Hindlimb muscle (tissue), 1 donor: ENCODE measurements around the gene BSCL2. TPM values are rescaled to one million over a fixed set of nuclear protein-coding genes. Genes with fewer than 3 reads are reported as not detected.
"Not testable (repeated sequence)": the region's sequence is repeated elsewhere in the genome, so short reads cannot be mapped to it uniquely, and the experiment has no call there.

Source experiments
- DNase-seq: peaks from one replicate; pipeline ENCODE4 v3.0.0-alpha.2; 2013
- polyA plus RNA-seq: library from polyadenylated mRNA; unstranded; fragments of 120-200 nt; gene quantifications from one replicate; pipeline ENCODE4 v1.2.1, GENCODE V29; 2013; ENCODE audit not compliant: insufficient read length

The BSCL2 gene
- polyA plus RNA-seq, 1 donor = 20.8 TPM

DNA sequence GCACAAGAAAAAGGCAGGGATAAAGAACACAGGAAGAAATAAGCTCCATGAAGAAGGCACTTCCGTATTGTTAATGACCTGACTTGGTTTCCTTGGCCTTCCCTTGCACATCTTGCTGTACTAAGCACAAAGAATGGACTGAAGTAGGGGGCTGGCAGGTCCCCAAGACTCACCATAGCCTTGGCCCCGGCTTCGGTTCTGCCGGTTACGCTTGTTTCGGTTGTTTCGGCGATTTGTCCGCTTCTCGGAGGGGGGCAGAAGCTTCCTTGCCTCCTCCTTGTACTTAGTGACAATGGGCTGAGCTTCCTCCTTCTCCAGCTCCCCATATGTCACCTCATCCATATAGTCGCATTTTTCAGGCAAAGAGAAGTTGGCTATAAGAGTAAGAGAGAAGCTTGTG is 9.6 kb upstream of the BSCL2 start:
- no peak for DNase-seq

DNA sequence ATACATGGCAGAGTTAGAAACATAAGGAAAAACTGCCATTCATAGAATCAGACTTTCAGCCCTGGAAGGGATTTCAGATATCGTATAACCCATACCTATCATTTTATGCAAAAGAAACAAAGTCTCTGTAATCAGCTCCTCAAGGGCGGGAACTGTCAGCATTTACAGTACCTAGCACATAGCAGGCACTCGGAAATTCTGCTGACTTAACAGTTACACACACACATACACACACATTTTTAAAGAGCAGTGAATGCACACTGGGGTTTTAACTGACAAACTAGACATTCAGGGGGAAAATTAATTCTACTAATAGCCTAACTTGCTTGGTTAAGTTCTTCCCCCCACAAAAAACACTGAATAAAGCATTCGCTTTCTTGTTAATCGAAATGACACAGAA is 9.0 kb upstream of the BSCL2 start:
- no peak for DNase-seq

DNA sequence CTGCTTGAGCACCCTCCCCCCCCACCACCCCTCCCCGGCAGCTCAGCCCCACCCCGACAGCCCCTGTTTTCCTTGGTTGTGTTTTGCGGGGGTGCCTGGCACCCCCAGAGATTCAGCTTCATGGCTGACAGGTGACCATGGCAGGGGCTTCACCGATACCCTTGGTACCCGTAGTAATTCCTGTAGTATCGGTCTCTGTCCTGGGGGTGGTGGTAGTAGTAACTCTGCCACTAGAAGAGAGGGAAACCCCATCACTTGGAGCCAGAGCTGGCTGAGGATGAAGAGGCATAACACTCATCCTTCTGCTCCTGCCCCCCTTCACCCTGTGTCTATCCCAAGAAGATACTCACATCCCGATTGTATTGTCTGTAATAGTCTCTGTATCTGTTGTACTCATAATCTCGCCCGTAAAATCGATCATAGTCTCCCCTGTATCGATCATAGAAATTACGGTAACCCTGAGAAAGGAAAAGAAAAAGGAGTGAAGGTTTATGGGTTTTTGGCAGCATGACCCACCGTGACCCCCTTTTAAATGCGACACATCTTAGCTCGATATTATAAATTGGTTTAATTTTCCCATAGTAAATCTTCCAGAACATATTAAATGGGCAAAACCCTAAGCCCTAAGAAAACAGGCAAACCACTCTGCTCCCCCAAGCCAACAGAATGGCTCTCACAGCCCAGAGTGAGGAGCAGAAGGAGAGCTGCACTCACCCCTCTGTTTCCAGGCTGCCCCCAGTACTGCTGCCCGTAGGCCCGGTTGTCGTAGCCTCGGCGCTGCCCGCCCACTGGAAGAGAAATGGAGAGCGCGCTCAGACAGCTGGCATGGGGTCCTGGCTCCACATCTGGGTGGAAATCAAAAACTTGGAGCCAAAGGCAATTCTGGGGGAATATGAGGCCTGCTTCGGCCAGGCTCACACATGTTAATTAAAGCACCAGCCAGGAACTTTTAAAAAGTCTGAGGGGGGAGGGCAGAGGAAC is 8.2 kb upstream of the BSCL2 start:
- no peak for DNase-seq

DNA sequence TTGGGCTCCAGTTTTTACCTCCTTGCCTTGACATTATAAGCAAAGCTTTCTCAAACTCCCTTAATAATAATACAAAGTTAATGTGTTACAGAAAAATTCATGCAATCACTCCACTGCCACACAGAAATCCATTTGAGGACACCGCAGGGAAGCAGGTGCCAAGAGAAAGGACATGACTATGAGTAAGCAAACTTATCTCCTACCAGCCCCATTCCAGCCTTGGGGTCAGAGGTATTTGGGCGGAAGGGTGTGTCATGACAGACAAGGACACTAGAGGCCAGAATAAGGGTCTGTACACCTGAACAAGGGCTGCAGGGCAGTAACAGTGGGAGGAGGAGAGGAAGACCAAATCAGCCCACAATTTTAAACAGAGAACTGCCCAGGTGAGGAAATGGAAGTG is 6.1 kb upstream of the BSCL2 start:
- no peak for DNase-seq

DNA sequence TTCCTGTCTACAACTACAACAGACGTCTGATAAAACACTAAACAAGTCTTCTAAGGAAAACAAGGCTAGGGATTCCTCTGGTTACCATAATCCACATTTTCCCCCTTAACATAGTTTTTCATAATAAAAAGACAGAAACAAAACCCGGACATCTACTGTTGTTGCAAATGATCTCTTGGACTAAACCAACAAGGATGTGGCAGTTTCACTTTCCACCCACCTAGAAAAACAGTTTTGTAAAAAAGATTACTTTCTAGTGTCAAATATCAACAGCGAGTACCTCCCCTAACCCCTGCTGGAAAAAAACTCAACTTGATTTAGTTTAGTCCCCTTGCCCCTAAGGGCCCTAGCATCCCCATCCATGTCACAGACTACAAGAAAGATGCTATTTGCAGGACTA is 5.6 kb upstream of the BSCL2 start:
- no peak for DNase-seq

DNA sequence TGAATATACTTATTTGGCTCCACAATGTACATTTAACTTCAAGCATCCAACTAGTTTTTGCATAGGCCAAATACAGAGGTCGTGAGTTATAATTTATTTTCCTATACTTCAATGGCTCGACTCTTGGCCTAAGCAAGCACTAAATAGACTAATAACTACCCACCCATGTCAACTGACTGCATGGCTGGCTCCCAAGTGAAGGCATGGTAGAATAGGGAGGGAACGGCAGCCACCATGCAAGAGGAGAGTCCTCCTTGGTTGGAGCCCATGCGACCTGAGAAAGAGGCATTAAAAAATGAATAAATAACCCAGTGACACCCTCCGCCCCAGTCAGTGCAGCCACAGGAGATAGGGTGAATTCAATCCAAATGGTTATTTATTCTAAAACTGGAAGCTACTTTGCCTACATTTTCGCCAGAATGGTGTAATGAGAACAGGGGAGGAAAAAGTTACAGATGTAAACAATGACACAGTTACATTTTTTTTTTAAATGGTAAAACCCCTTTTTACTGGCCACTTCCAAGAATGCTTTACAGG is 5.1 kb upstream of the BSCL2 start:
- no peak for DNase-seq

DNA sequence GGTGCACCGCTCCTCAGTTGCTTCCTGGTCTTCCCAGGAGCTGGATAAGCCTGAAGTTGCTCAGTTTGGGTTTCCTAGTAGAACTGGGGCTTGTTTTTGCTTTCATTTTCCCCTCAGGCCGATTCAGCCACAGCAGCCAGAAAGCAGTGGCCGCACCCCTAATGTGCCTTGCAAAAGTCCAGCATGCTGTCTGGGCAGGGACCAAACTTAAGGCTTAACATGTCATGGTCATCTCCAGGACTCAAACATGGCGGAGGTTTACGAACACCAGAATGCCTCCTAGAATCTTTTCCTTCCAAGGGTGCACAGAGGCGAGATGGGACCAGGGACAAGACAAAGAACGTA is 2.7 kb upstream of the BSCL2 start:
- DNase-seq = no peak

DNA sequence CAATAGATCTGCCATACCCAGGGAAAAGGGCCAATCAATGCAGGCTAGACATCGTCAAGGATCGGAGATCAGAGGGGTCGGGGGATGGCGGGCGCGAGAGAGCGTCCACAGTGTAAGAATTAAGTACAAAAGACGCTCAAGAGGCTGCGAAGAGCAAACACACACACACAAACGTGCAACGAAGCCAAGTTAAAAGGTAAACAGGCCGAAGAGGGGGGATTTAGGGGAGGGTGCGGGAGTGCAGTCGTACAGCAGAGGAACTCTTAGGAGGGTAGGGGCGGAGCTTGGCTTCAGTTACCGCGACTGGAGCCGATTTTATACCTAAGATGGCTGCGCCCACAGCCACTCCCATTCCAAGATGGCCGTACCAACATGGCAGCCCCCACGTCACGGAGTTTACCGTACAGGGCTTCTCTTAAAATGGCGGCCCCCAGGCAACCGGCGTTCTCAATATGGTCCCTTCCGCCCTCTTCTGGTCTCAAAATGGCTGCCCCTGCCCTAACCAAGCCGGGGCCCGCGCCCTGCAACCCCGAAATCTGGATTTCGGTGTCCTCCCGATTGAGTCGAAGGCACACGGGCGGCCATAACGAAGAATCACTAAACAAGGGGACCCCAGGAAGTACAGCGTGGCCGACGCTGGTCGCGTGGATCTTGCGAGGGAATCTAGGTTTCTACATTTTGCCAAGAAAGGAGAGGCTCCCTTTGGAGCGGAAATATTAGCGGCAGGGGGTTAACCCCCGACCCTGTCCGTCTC is 2.2 kb upstream of the BSCL2 start:
- peak; percentile 98 for DNase-seq

DNA sequence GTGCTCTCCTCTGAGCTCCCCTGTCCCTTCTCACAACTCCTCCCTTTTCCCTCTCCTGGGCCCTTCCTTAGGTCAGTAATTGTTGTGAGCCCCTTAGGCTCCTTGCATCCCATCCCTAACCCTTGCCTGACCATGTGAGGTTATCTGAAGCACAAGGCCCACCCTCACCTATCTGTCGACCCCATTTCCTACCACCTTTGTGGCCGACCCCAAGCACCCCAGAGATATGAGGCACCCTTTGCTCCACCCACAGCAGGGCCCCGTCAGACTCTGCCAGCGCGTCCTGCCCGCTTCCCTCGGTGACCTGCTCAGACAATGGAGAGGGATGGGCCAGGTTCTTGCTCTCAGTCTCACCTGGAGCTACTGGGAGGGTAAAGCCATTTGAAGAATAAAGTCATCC is 1.6 kb upstream of the BSCL2 start:
- DNase-seq = no peak

DNA sequence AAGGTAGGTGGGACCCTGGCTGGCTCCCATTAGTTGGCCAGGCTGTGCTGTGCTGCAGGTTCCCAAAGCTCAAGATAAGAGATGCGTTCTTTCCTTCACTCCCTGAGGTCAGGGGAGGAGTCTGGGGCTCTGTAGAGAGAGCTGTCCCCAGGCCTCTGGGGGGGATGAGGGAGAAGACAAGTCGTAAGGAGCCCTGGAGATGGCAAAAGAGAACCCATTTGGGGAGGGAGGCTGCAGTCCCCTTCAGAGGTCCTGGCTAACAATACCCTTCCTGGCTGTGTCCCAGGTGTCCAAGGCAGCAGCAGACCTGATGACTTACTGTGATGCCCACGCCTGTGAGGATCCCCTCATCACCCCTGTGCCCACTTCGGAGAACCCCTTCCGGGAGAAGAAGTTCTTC is 1.2 kb upstream of the BSCL2 start:
- DNase-seq = no peak

DNA sequence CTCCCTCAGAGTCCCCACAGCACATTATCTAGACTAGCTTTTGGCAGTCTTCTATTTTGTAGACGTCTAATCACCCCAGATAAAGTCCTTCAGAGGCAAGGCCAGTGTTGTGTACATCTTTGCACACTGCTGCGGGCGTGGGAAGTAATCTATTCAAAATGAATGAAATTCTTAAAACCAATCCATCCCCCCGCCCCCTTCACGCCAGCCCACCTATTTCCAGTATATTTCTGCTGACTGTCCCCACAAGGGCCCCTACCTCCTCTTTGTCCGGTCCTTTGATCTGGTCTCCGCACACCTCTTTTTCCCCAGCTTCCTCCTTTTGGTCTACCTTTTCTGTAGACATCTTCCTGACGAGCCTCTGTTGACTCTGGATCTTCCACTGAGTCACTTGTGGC is 375 bp downstream of the BSCL2 start:
- no peak for DNase-seq

DNA sequence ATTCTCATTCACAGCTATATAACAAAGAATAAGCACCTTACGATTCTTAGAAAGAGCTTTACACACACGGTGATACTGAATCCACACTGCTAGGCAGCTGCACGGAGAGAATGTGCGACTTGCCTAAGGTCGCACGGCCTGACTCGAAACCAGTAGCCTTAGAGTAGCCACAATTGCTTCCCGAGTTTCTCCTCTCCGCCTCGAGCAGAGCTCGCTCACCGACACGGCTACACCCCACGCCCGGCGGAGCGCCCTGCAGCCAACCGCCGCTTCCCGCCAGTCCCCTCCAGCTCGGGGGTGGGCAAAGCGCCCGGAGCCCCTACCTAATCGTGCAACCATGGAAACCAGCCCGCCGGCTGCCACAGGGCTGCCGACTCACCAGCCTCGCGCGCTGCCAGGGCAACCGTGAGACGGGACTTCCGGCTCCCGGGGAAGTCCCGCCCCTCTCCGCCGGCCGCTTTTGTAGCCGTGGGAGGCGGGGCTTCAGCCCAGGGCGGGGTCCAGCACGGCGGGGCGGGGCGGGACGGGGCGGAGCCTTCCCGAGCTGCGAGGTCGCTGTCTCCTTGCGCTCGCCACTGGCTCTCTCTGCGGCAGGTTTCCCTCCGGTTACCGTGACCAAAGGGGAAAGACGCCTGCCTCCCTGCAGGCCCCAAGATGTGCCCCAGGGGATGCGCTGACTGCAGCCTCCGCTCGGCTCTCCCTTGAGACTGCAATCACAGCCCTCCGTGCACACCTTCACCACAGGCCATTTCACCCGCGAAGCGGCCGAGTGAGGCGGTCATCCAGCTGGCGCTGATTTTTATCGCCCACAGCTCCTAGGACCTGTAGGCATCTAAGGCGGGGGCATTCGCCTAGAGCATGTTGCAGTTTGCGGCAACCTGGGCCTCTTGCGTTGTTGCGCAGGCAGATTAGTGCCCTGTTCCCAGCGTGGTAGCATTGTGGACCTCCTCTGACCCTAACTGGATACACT is 1.1 kb downstream of the BSCL2 start:
- DNase-seq = peak; percentile 90

DNA sequence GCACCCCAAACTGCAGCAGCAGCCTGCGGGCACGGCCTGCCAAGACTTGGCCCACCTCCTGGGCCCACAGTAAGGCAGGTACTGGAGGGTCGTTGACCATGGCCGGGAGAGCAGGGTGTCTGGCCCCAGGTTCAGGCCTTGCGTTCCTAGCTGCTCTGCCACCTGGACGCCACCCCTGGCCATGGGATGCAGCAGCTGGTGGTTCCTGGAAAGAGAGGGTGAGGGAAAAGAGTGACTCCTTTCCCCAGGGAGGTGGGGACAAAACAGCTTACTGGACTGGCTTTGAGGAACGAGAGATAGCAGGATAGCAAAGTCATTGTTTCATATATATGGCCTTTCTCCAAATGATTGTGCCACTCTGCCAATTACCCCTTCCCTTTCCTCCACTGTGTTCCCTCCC is 1.8 kb downstream of the BSCL2 start:
- no peak for DNase-seq

DNA sequence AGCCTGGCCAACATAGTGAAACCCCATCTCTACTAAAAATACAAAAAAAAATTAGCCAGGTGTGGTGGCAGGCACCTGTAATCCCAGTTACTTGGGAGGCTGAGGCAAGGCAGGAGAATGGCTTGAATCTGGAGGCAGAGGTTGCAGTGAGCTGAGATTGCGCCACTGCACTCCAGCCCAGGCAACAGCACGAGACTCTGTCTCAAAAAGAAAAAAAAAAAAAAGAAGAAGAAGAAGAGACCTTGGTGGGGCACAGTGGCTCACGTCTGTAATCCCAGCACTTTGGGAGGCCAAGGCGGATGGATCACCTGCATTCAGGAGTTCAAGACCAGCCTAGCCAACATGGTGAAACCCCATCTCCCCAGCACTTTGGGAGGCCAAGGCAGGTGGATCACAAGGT is 3.3 kb downstream of the BSCL2 start:
- DNase-seq = not testable (repeated sequence)

DNA sequence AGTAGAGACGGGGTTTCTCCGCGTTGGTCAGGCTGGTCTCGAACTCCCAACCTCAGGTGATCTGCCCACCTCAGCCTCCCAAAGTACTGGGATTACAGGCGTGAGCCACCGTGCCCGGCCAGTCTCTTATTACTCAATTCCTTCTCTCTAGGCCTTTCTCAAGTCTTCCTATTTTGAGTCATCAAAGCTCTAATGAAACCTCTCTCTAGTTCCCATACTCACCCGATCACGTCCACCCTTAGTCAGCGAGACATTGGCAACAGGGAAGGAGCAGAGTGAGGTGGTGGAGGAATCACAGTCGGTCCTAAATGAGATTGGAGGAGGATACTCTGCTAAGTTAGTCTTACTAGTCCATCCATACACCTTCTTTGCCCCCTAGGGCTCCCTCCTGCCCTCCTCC is 5.0 kb downstream of the BSCL2 start:
- DNase-seq = no peak

DNA sequence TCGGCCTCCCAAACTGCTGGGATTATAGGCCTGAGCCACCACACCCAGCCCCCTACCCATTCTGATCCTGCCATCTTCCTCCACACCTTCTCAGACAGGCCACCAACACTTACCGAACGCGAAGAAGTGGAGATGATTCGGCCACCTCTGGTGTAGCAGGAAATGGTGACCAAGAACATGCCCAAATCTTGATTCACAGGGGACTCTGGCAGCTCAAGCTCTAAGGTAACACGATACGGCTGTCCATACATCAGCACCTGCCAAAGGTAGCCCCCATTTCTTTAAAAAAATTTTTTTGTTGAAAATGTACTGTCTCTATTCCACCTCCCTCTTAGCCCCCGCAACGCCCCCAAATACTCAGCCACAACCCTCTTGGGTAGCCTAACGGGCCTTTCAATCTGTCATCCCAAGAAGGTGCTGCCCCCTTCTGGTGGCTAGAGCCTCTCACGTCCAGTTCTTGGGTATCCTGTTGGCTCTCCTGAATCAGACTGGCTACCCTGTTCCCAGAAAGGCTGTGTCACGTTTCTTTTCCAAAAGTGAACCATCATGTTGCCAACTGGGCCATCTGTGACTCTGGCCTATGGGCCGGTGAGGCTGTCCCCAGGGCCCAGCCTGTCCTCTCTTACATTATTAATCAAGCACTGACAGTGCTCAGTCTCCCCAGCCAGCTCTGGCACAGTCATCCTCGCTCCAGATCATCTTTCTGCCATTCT is 12.6 kb downstream of the BSCL2 start:
- peak; percentile 80 for DNase-seq

DNA sequence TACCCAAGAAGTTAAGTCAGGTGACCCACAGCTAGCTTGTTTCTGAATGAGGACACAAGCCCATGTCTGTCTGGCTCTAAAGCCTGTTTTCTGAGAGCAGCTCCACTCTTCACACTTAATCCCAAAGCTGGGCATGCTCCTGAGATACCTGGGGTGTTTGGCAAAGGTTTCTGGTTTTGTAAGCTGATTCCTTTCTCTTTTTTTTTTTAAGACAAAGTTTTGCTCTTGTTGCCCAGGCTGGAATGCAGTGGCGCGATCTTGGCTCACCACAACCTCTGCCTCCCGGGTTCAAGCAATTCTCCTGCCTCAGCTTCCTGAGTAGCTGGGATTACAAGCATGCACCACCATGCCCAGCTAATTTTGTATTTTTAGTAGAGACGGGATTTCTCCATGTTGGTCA is 13.6 kb downstream of the BSCL2 start:
- not testable (repeated sequence) for DNase-seq

DNA sequence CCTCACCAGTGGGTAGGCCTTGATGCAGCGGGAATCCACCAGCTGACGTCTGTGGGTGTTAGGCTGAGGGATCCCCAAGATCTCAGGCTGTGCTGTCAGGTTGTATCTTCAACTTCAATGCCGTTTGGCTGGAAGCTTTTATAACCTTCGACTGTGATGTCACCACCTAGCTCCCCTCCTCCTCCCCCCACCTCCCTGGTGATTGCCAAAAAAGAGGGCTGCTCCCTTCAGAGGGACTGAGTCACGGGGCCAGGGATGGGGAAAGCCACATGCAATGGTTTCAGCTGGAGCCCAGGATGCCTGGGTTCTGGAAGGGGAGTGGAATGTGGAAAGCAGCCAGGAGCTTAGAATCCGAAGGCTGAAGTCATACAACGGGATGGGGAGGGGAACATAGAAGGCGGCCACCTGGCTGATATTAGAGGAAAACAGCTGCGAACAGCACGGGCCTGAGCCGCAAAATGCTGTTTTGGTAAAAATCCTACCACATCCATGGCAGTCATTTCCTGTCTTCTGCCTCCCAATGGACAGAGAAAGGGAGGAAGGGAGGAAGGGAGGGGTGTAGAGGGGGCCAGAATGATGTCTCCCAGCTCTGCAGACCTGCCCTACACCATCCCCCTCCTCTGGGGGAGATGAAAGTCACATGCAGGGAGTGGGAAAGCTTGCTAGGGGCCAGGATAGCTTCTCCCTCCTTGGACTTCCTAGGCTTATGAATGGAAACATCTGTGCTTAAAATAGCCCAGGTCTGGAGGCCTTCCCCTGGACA is 17.6 kb downstream of the BSCL2 start, which contains the start of gene LRRN4CL:
Gene LRRN4CL, minus strand, starts transcription at position 110 of the 763 bp plus-strand sequence. CDS start 1,022 bp downstream, outside the sequence.
- peak; percentile 89 for DNase-seq

DNA sequence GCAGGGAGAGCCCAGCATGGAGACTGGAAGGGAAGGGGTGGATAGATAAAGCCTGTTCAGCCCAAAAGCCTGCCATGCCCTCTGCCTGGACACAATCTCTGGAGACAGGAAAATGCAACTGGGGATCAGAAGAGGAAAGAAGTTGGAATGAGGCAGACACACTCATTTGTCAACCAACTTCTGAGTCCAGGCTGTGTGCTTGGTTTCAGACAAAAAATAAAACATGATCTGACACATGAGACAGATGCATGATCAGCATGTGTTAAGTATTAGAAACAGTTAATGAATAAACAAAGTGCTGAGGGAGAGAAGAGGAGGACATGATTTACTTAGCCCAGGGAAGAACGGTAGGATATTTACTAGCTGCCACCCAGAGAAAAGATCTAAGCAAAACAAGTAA is 18.7 kb downstream of the BSCL2 start:
- DNase-seq = no peak

DNA sequence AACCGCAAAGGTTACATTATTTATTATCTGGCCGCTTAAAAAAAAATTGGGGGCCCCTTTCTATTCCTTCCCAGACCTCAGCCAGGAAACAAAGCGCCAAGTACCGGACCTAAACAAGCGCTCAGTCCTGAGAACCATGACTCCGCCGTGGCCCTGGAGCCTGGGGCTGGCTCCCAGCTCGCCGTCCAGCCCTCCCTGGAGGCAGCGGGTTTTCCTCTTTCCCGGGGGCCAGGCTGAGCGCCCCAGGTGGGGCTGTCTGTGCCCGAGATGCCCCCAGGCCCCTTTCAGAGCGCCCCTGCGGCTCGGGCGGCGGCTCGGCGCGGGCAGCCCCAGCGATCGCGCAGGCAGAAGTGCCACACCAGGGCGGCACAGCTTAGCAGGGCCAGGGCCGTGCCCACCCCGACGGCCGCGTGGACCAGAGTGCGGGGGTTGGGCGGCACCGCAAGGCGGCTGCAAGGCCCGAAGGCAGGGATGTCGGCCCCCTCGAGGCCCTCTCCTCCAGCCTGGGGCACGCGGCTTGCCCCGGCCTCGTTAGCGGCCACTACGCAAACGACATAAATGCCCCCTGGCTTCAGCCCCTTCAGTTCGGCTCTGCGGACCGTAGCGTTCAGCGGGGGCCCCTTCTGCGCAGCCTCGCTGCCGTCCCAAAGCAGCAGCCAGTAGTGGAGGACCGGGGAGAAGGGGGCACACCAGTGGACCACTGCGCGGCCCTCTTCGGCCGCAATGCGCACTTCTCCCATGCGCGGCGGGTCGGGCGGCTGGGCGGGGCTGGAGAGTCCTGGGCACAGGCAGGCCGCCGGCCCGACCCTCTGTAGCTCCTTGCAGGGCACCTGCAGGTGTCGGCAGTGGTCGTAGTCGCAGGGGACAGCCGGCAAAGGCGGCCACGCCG is 19.5 kb downstream of the BSCL2 start:
- DNase-seq = no peak
